Glutamatergic neuron (in vitro differentiated cells): Measurements from ENCODE around the gene ELFN2. TPM values are rescaled to one million over a fixed set of nuclear protein-coding genes. Genes with fewer than 3 reads are reported as not detected.

Experiments used
- DNase-seq: peaks from one replicate; pipeline ENCODE4 v3.0.0; 2022
- H3K27ac Mint-ChIP-seq: one replicate; pipeline ENCODE4 v1.8.0; 2020; ENCODE audit warnings: mild to moderate bottlenecking, mixed read lengths, inconsistent platforms; ENCODE audit not compliant: unreplicated experiment
- H3K27me3 Mint-ChIP-seq: one replicate; pipeline ENCODE4 v1.8.0; 2020; ENCODE audit warnings: mild to moderate bottlenecking, moderate library complexity, mixed read lengths, inconsistent platforms; ENCODE audit not compliant: unreplicated experiment
- H3K36me3 Mint-ChIP-seq: one replicate; pipeline ENCODE4 v1.8.0; 2020; ENCODE audit warnings: mild to moderate bottlenecking, mixed read lengths, inconsistent platforms; ENCODE audit not compliant: unreplicated experiment
- H3K4me1 Mint-ChIP-seq: one replicate; pipeline ENCODE4 v1.8.0; 2020; ENCODE audit warnings: mild to moderate bottlenecking, low read depth, mixed read lengths, inconsistent platforms; ENCODE audit not compliant: unreplicated experiment
- H3K4me3 Mint-ChIP-seq: one replicate; pipeline ENCODE4 v1.8.0; 2020; ENCODE audit warnings: mild to moderate bottlenecking, mixed read lengths, inconsistent platforms; ENCODE audit not compliant: unreplicated experiment
- H3K9me3 Mint-ChIP-seq: one replicate; pipeline ENCODE4 v1.8.0; 2020; ENCODE audit warnings: mild to moderate bottlenecking, moderate library complexity, mixed read lengths, inconsistent platforms; ENCODE audit not compliant: unreplicated experiment
- CTCF ChIP-seq: fragments of 200-600 bp; sonication (generic); IDR thresholded peaks from one replicate; pipeline ENCODE4 v1.5.0; 2021; ENCODE audit not compliant: partially characterized antibody, unreplicated experiment
- total RNA-seq: library from RNA; stranded (reverse); fragmentation: NEBNext Ultra II Directional; extraction: Animal tissue kit (Norgen Biotek cat#: 25700); gene quantifications from one replicate; pipeline ENCODE4 v1.2.1, GENCODE V29; 2021; ENCODE audit not compliant: unreplicated experiment

ELFN2 gene
- total RNA-seq, 1 donor from 2014 or later, result 7.3 TPM

DNA sequence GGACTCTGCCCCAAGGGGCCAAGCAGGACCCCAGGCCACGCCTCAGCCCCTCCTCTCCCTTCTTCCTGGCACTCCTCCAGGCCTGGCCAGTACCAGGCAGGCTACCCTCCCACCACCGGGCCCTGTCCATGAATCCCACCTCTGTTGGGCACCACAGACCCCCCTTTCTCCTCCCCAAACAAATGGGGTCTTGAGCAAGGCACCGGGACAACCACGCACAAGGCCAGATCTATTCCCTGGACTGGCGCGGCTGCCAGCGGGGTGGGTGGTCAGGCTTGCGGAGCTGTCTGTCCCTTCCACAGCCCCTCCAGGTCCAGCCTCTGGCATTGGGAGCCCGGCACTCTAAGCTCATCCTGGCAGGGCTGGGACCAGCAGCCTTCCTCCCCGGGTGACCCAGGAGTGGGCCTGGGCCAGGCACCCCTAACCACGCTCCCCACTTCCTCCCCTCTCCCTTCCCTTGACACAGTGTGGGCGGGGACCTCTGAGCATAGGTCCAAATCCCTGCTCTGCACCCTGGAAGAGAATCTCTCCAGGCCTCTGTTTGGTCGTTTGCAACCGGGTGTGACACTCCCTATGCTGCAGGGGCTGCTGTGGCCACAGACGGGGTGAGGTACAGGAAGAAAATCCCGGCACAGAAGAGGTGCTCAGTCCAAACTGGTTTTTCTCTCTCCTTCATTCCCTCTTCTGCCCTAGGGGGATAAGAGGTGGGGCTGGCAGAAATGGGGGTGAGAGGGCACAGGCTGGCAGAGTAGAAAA, 14.6 kb downstream of the ELFN2 start:
- H3K9me3 Mint-ChIP-seq, result peaks cover 5% of the 10 kb centered on the region
- peaks cover 34% of the 10 kb centered on the region for H3K4me1 Mint-ChIP-seq
- DNase-seq, result no peak
- H3K36me3 Mint-ChIP-seq, result no peaks in the 10 kb centered on the region
- no peak for TF ChIP-seq CTCF
- H3K4me3 Mint-ChIP-seq, result no peak overlapping the region
- no peak overlapping the region for H3K27ac Mint-ChIP-seq
- no peaks in the 10 kb centered on the region for H3K27me3 Mint-ChIP-seq

GRCh38 chr22:37411655-37412054, 15.6 kb downstream of the ELFN2 start:
- Mint-ChIP-seq H3K4me3 (no peak overlapping the region), H3K27ac (no peak overlapping the region), H3K4me1 (peaks cover 32% of the 10 kb centered on the region), H3K36me3 (no peaks in the 10 kb centered on the region), H3K27me3 (peaks cover under 1% of the 10 kb centered on the region), H3K9me3 (peaks cover 5% of the 10 kb centered on the region)
- no peak for TF ChIP-seq CTCF
- no peak for DNase-seq

DNA sequence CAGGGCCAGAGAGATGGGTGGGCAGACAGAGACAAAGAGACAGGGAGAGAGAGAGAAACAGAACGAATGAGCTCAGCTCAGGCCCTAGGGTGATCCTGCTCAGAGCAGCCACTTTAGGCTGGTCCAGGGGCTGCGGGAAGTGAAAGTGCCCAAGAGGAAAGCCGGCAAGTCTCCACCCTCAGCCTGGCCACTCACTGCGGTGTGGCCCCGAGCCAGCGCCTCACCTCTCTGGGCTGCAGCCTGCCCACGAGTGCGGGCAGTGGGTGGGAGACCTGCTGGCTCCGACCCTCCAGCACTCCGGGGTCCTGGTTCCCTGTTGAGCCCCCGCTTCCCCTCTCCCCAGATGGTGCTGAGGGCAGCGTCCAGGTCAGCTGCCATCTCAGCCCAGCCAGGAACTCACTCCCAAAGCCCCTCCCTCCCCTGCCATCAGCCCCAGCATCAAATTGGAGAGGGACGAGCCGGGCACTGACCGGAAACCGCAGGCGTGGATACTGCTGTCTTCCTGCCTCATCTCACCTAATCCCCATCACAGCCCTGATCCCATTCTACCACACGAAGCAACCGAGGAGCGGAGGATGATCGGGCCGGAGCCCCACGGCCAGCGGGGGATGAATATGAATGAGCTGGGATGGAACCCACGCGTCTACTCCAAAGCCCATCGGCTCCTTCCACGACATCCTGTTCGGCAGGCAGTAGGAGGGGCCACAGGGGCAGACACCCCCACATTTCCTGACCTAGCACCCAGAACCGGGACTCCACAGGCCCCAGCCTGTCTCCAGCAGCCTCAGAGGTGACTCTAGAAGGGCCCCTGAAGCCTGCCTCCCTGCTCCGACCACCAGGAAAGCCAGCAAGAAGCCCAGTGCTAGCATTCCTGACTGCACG, 16.9 kb downstream of the ELFN2 start:
- Mint-ChIP-seq H3K27me3 (peaks cover 1% of the 10 kb centered on the region), H3K27ac (peak overlapping the region; percentile 62), H3K4me1 (peaks cover 29% of the 10 kb centered on the region), H3K9me3 (peaks cover 5% of the 10 kb centered on the region), H3K36me3 (no peaks in the 10 kb centered on the region), H3K4me3 (peak overlapping the region; percentile 75)
- TF ChIP-seq CTCF, result no peak
- no peak for DNase-seq

DNA sequence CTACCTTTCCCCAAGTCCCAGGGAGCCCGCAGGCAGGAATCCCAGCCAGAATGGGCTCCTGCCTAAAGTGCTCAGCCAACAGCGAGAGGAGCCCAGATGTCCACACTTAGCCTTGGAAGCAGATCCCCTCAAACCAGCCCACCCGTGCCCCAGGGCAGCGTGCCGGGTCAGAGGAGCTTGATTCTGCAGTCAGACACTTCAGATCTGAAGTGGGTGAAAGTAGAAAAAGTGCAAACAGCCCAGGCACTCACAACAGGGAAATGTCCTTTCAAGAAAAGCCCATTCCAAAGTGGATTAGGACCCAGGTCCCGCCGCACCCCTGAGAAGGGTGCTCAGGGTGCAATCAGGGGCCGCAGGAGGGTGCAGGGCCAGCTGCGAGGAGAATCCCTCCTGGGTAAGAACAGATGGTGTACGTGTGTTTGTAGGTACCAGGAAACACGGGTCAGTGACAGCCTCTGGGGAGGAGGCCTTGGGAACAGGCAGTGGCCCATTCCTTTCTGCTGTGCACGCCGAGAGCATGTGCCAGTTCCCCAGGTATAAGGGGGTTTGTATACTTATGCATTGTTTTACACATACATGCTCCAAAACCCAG, 17.7 kb downstream of the ELFN2 start:
- no peak for DNase-seq
- H3K4me1 Mint-ChIP-seq, result peaks cover 29% of the 10 kb centered on the region
- TF ChIP-seq CTCF, result no peak
- peaks cover 1% of the 10 kb centered on the region for H3K27me3 Mint-ChIP-seq
- peak overlapping the region; percentile 62 for H3K27ac Mint-ChIP-seq
- H3K9me3 Mint-ChIP-seq, result peaks cover 4% of the 10 kb centered on the region
- H3K4me3 Mint-ChIP-seq, result peak overlapping the region; percentile 75
- no peaks in the 10 kb centered on the region for H3K36me3 Mint-ChIP-seq

DNA sequence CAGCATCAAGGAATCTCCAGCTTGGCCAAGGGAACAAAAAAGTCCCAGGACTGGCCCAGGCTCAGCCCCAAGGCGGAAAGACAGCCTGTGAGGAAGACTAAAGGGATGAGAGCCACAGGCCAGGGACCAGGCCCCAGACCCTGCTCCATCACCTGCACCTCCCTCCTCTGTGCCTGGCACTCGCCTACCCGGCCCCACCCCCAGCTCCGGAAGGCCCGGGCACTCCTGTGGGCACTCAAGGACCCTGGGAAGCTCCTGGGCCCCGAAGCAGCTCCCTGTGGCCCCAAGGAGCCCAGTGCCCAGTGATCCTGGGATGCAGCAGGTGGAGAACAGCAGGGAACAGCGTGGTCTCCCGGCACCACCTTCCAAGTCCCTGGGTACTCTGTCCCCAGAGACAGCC, 18.2 kb downstream of the ELFN2 start:
- H3K4me1 Mint-ChIP-seq, result peaks cover 32% of the 10 kb centered on the region
- H3K9me3 Mint-ChIP-seq, result peaks cover under 1% of the 10 kb centered on the region
- no peaks in the 10 kb centered on the region for H3K36me3 Mint-ChIP-seq
- H3K27ac Mint-ChIP-seq, result no peak overlapping the region
- no peak overlapping the region for H3K4me3 Mint-ChIP-seq
- no peak for DNase-seq
- H3K27me3 Mint-ChIP-seq, result peaks cover 3% of the 10 kb centered on the region
- no peak for TF ChIP-seq CTCF
